HEK293 (cell line): ENCODE data around the gene ARRB2.
A peak's percentile ranks its signal among the peaks of the same experiment; 100 is the strongest.

ENCODE experiments used
- CTCF ChIA-PET: fragments of 350-600 bp; formaldehyde crosslinking; extraction: SDS; loops from one replicate; lab custom pipeline; 2021; ENCODE audit warnings: antibody characterized with exemption; lab: Yijun Ruan, JAX
- POLR2A ChIA-PET: fragments of 300-600 bp; formaldehyde crosslinking; extraction: SDS; loops from one replicate; lab custom pipeline; 2020; ENCODE audit warnings: antibody characterized with exemption, inconsistent platforms; lab: Yijun Ruan, JAX
- H3K27ac ChIP-seq: fragments of 200-500 bp; sonication (Bioruptor generic); 2 replicates; pipeline ENCODE4 v1.5.1; 2014; ENCODE audit warnings: low read depth, low read length, control low read depth, inconsistent platforms; ENCODE audit errors: extremely low read depth
- H3K36me3 ChIP-seq, 2 experiments: fragments of 200-500 bp in 1 of 2; sonication (Bioruptor generic) in 1 of 2; 1 replicate in 1 of 2; 2 replicates in 1 of 2; pipeline ENCODE4 v1.5.1; 2014 to 2017; ENCODE audit warnings: inconsistent platforms in 2 of 2, low read length in 2 of 2; ENCODE audit not compliant: control insufficient read depth in 2 of 2, insufficient read depth in 1 of 2
- H3K4me1 ChIP-seq: fragments of 200-500 bp; sonication (Bioruptor generic); 2 replicates; pipeline ENCODE4 v1.5.1; 2014; ENCODE audit warnings: mild to moderate bottlenecking, low read length, inconsistent platforms; ENCODE audit not compliant: control insufficient read depth, insufficient read depth
- H3K4me3 ChIP-seq: 2 replicates; pipeline ENCODE4 v1.5.1; 2011; ENCODE audit warnings: low read depth, mild to moderate bottlenecking, control low read depth, low read length, moderate library complexity
- H3K9me3 ChIP-seq: fragments of 200-500 bp; sonication (Bioruptor generic); 2 replicates; pipeline ENCODE4 v1.5.1; 2014; ENCODE audit warnings: low read depth, low read length, inconsistent platforms; ENCODE audit not compliant: control insufficient read depth, insufficient read depth
- GLIS1 ChIP-seq: fragments of 450-650 bp; formaldehyde crosslinking; IDR thresholded peaks from 2 replicates; pipeline ENCODE4 v1.5.1; 2016; ENCODE audit warnings: missing biosample characterization, missing genetic modification characterization
- KLF9 ChIP-seq: fragments of 450-650 bp; formaldehyde crosslinking; IDR thresholded peaks from 2 replicates; pipeline ENCODE4 v1.5.1; 2016; ENCODE audit warnings: missing biosample characterization, missing genetic modification characterization, low read depth
- PBX3 ChIP-seq: sonication (generic); formaldehyde crosslinking; IDR thresholded peaks from 2 replicates; pipeline ENCODE4 v1.8.1; 2022; ENCODE audit warnings: mild to moderate bottlenecking, moderate library complexity, missing genetic modification reagents
- SALL2 ChIP-seq: fragments of 450-650 bp; formaldehyde crosslinking; IDR thresholded peaks from 2 replicates; pipeline ENCODE4 v1.5.0; 2017; ENCODE audit warnings: missing biosample characterization, mild to moderate bottlenecking, missing genetic modification characterization, borderline replicate concordance
- SP3 ChIP-seq: fragments of 450-650 bp; formaldehyde crosslinking; IDR thresholded peaks from 2 replicates; pipeline ENCODE4 v1.5.1; 2016; ENCODE audit warnings: missing biosample characterization, missing genetic modification characterization
- YY1 ChIP-seq: fragments of 450-650 bp; formaldehyde crosslinking; IDR thresholded peaks from 2 replicates; pipeline ENCODE4 v1.5.1; 2018; ENCODE audit warnings: missing biosample characterization, missing genetic modification characterization
- ZBTB48 ChIP-seq: fragments of 450-650 bp; formaldehyde crosslinking; IDR thresholded peaks from 2 replicates; pipeline ENCODE4 v1.5.1; 2016; ENCODE audit warnings: missing biosample characterization, missing genetic modification characterization
- ZNF169 ChIP-seq: fragments of 450-650 bp; formaldehyde crosslinking; IDR thresholded peaks from 2 replicates; pipeline ENCODE4 v1.5.1; 2016; ENCODE audit warnings: missing biosample characterization, missing genetic modification characterization
- ZNF174 ChIP-seq: fragments of 450-650 bp; formaldehyde crosslinking; IDR thresholded peaks from 2 replicates; pipeline ENCODE4 v1.5.0; 2017; ENCODE audit warnings: missing biosample characterization, mild to moderate bottlenecking, missing genetic modification characterization
- ZNF202 ChIP-seq: fragments of 450-650 bp; formaldehyde crosslinking; IDR thresholded peaks from 2 replicates; pipeline ENCODE4 v1.5.1; 2016; ENCODE audit warnings: missing biosample characterization, missing genetic modification characterization, borderline replicate concordance
- ZNF24 ChIP-seq: fragments of 450-650 bp; formaldehyde crosslinking; IDR thresholded peaks from 2 replicates; pipeline ENCODE4 v1.5.1; 2016; ENCODE audit warnings: missing biosample characterization, missing genetic modification characterization
- ZNF350 ChIP-seq: fragments of 450-650 bp; formaldehyde crosslinking; IDR thresholded peaks from 2 replicates; pipeline ENCODE4 v1.5.0; 2017; ENCODE audit warnings: missing biosample characterization, mild to moderate bottlenecking, missing genetic modification characterization
- ZNF37A ChIP-seq: fragments of 450-650 bp; IDR thresholded peaks from 2 replicates; pipeline ENCODE4 v1.5.1; 2018; ENCODE audit warnings: missing biosample characterization, missing genetic modification characterization
- ZNF501 ChIP-seq: fragments of 450-650 bp; formaldehyde crosslinking; IDR thresholded peaks from 2 replicates; pipeline ENCODE4 v1.5.1; 2016; ENCODE audit warnings: missing biosample characterization, missing genetic modification characterization
- ZNF747 ChIP-seq: fragments of 450-650 bp; formaldehyde crosslinking; IDR thresholded peaks from 2 replicates; pipeline ENCODE4 v1.5.1; 2016; ENCODE audit warnings: missing biosample characterization, missing genetic modification characterization
- ZSCAN18 ChIP-seq: fragments of 450-650 bp; formaldehyde crosslinking; IDR thresholded peaks from 2 replicates; pipeline ENCODE4 v1.5.1; 2016; ENCODE audit warnings: missing biosample characterization, missing genetic modification characterization
- TF ChIP-seq, protein P1 (sequence below): fragments of 450-650 bp; formaldehyde crosslinking; IDR thresholded peaks from 2 replicates; pipeline ENCODE4 v1.5.1; 2016; ENCODE audit warnings: missing biosample characterization, missing genetic modification characterization
- TF ChIP-seq, protein P2 (sequence below): fragments of 450-650 bp; formaldehyde crosslinking; IDR thresholded peaks from 2 replicates; pipeline ENCODE4 v1.5.1; 2016; ENCODE audit warnings: missing biosample characterization, missing genetic modification characterization, low read depth
- TF ChIP-seq, protein P3 (sequence below): fragments of 450-650 bp; formaldehyde crosslinking; IDR thresholded peaks from 2 replicates; pipeline ENCODE4 v1.5.1; 2017; ENCODE audit warnings: missing biosample characterization, missing genetic modification characterization

Gene ARRB2

GRCh38 chr17:4664230-4664629 lies 46.2 kb upstream of the ARRB2 start:
- H3K27ac ChIP-seq, result no peak overlapping the region
- CTCF ChIA-PET, result interaction anchor here (0.7 kb wide), 1 partner anchor 750 kb away, joined by 3 read pairs; no protein-coding TSS in a partner anchor
- no peak overlapping the region for H3K4me3 ChIP-seq
- POLR2A ChIA-PET, result no interaction called here
- H3K4me1 ChIP-seq, result no peaks in the 10 kb centered on the region
- TF ChIP-seq, protein P1, sequence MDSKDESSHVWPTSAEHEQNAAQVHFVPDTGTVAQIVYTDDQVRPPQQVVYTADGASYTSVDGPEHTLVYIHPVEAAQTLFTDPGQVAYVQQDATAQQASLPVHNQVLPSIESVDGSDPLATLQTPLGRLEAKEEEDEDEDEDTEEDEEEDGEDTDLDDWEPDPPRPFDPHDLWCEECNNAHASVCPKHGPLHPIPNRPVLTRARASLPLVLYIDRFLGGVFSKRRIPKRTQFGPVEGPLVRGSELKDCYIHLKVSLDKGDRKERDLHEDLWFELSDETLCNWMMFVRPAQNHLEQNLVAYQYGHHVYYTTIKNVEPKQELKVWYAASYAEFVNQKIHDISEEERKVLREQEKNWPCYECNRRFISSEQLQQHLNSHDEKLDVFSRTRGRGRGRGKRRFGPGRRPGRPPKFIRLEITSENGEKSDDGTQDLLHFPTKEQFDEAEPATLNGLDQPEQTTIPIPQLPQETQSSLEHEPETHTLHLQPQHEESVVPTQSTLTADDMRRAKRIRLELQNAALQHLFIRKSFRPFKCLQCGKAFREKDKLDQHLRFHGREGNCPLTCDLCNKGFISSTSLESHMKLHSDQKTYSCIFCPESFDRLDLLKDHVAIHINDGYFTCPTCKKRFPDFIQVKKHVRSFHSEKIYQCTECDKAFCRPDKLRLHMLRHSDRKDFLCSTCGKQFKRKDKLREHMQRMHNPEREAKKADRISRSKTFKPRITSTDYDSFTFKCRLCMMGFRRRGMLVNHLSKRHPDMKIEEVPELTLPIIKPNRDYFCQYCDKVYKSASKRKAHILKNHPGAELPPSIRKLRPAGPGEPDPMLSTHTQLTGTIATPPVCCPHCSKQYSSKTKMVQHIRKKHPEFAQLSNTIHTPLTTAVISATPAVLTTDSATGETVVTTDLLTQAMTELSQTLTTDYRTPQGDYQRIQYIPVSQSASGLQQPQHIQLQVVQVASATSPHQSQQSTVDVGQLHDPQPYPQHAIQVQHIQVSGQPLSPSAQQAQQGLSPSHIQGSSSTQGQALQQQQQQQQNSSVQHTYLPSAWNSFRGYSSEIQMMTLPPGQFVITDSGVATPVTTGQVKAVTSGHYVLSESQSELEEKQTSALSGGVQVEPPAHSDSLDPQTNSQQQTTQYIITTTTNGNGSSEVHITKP (tag by site-specific recombination), result peak; percentile 62
- no peak for TF ChIP-seq ZSCAN18 (tag by site-specific recombination)
- no peaks in the 10 kb centered on the region for H3K9me3 ChIP-seq
- no peaks in the 10 kb centered on the region for H3K36me3 ChIP-seq

DNA sequence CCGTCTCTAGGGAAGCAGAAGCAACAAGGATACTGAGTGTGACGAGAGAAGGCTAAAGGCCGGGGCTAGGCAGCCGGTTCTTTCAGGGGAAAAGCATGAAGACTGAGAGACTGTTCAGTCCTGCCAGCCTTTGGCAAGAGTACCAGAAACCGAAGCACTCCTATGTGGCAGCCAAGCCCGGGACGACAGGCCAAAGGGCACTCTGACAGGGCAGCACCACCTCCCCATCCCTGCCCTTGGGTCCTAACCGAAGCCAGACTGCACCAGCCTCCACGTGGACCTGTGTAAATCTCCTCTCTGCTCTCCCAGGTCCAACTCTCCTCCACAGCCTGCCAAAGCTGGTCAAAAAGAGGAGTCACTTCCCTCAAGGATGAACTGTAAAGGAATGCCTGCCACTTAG lies 45.4 kb upstream of the ARRB2 start:
- H3K4me1 ChIP-seq, result no peaks in the 10 kb centered on the region
- POLR2A ChIA-PET, result no interaction called here
- no peak overlapping the region for H3K27ac ChIP-seq
- H3K9me3 ChIP-seq, result no peaks in the 10 kb centered on the region
- CTCF ChIA-PET, result interaction anchor here (0.6 kb wide), 1 partner anchor 766 kb away, joined by 4 read pairs; no protein-coding TSS in a partner anchor
- TF ChIP-seq ZNF747 (no peak), ZNF174 (tag by site-specific recombination) (no peak), PBX3 (no peak), KLF9 (tag by site-specific recombination) (no peak), ZNF24 (tag by site-specific recombination) (no peak), ZNF501 (no peak), ZNF202 (tag by site-specific recombination) (no peak), ZNF169 (tag by site-specific recombination) (no peak)
- TF ChIP-seq, protein P2, sequence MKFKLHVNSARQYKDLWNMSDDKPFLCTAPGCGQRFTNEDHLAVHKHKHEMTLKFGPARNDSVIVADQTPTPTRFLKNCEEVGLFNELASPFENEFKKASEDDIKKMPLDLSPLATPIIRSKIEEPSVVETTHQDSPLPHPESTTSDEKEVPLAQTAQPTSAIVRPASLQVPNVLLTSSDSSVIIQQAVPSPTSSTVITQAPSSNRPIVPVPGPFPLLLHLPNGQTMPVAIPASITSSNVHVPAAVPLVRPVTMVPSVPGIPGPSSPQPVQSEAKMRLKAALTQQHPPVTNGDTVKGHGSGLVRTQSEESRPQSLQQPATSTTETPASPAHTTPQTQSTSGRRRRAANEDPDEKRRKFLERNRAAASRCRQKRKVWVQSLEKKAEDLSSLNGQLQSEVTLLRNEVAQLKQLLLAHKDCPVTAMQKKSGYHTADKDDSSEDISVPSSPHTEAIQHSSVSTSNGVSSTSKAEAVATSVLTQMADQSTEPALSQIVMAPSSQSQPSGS, result no peak
- no peaks in the 10 kb centered on the region for H3K36me3 ChIP-seq
- H3K4me3 ChIP-seq, result no peak overlapping the region

DNA sequence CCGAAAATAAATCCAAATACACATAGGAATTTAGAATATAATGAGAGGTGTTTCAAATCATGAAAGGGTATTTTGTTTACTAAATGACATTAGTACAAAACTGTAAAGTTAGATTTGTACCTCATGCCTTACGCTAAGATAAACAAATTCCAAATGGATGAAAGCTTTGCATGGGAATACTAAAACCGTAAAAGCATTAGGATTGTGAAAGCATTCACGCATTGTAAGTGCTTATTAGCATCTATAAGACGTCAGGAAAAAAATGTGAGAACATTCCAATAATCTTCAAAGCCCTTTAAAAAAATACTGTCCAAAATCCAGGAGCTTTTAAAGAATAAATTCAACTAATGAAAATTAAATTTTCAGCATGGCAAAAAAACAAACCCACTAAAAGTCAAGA lies 44.1 kb upstream of the ARRB2 start:
- Histone ChIP-seq H3K4me1 (no peaks in the 10 kb centered on the region), H3K27ac (no peak overlapping the region), H3K4me3 (no peak overlapping the region), H3K9me3 (no peaks in the 10 kb centered on the region), H3K36me3 (peaks cover 6 to 7% of the 10 kb centered on the region in 2 experiments)
- ChIA-PET CTCF (interaction anchor here (0.6 to 0.9 kb wide), 4 partner anchors 10 to 370 kb away, joined by 3 to 4 read pairs (median 4); no protein-coding TSS in a partner anchor), POLR2A (no interaction called here)
- no peak for TF ChIP-seq YY1 (tag by site-specific recombination)
- no peak for TF ChIP-seq GLIS1 (tag by site-specific recombination)
- no peak for TF ChIP-seq SP3 (tag by site-specific recombination)
- TF ChIP-seq, protein P3, sequence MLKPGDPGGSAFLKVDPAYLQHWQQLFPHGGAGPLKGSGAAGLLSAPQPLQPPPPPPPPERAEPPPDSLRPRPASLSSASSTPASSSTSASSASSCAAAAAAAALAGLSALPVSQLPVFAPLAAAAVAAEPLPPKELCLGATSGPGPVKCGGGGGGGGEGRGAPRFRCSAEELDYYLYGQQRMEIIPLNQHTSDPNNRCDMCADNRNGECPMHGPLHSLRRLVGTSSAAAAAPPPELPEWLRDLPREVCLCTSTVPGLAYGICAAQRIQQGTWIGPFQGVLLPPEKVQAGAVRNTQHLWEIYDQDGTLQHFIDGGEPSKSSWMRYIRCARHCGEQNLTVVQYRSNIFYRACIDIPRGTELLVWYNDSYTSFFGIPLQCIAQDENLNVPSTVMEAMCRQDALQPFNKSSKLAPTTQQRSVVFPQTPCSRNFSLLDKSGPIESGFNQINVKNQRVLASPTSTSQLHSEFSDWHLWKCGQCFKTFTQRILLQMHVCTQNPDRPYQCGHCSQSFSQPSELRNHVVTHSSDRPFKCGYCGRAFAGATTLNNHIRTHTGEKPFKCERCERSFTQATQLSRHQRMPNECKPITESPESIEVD (tag by site-specific recombination), result no peak
- no peak for TF ChIP-seq ZNF350 (tag by site-specific recombination)
- no peak for TF ChIP-seq SALL2 (tag by site-specific recombination)
- TF ChIP-seq ZBTB48, result no peak
- TF ChIP-seq ZNF37A (tag by site-specific recombination), result no peak
